Tibial artery (tissue), 4 donors: Measurements from ENCODE around the gene SYNJ2.
A peak's percentile ranks its signal among the peaks of the same experiment; 100 is the strongest.

Experiments used
- DNase-seq, 2 donors: peaks; one replicate each; pipeline ENCODE4 v3.0.0-alpha.2; 2019
- H3K27ac ChIP-seq, 2 donors: fragments of 200-600 bp; sonication (generic) in 1 of 2; 1 replicate in 1 of 2; 2 replicates in 1 of 2; pipeline ENCODE4 v1.5.1; 2018 to 2019; ENCODE audit warnings: mild to moderate bottlenecking in 1 of 2
- H3K27me3 ChIP-seq, 2 donors: fragments of 200-600 bp; sonication (generic) in 1 of 2; one replicate each; pipeline versions ENCODE4 v1.5.1 to v1.6.0; 2016 to 2019
- H3K36me3 ChIP-seq, 3 donors: fragments of 200-600 bp; sonication (generic) in 2 of 3; one replicate each; pipeline ENCODE4 v1.5.1; 2016 to 2019; ENCODE audit warnings: mild to moderate bottlenecking in 2 of 3
- H3K4me1 ChIP-seq, 4 donors: fragments of 200-600 bp; sonication (generic) in 2 of 4; 1 replicate in 3 of 4; 2 replicates in 1 of 4; pipeline ENCODE4 v1.5.1; 2016 to 2019
- H3K4me3 ChIP-seq, 2 donors: fragments of 200-600 bp; sonication (generic) in 1 of 2; 1 replicate in 1 of 2; 2 replicates in 1 of 2; pipeline ENCODE4 v1.5.1; 2018 to 2019; ENCODE audit warnings: mild to moderate bottlenecking in 2 of 2
- H3K9me3 ChIP-seq, 3 donors: fragments of 200-600 bp; sonication (generic) in 1 of 3; one replicate each; pipeline ENCODE4 v1.5.1; 2016 to 2019
- intact Hi-C: fragments of 100-400 bp; cut with DNase I; formaldehyde crosslinking; loops from one replicate; pipeline ENCODE4 v1.15.0; 2023; ENCODE audit warnings: low total_unique reads
- TF ChIP-seq, protein P1 (sequence below), 2 experiments: fragments of 200-600 bp in 1 of 2; fragments of 450-650 bp in 1 of 2; IDR thresholded peaks; one replicate each; pipeline ENCODE4 v1.5.1; 2017 to 2019; ENCODE audit warnings: antibody characterized with exemption in 2 of 2, mild to moderate bottlenecking in 1 of 2, moderate library complexity in 1 of 2

SYNJ2 gene

DNA sequence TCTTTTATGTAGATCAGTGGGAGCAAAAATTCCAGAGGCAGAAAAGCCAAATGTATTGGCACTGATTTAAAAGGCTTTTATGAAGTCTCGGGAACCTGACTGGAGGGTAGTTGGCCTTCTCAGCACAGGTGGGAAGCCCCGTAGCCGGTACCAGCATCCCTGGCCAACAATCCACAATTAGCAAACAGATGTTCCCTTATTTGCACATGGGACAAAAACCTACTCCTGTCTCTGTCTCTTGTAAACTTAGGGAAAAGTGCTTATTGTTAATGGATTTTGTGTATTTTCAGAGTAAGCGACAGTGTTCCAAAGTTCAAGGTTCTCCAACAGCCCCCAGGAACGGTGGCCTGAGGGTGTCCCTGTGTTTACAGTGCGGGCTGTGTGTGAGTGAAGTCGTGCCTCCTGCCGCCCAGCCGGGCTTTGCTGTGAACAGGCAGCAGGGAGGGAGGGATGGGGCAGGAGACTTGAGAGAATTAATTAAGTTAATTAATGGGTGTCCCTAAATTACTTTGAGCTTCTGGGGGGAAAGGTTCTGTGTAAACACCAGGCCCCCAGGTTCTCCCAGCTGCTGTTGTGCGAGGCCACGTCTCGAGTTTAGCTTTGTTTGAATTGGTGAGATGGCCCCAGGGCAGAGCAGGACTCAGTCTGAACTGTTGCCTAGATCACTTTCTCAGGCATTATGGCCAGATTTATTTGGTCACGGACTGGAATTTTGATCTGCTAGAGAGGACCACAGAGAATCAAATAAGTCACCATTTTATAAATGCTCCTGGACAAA is 3.9 kb downstream of the SYNJ2 start:
- TF ChIP-seq, protein P1, sequence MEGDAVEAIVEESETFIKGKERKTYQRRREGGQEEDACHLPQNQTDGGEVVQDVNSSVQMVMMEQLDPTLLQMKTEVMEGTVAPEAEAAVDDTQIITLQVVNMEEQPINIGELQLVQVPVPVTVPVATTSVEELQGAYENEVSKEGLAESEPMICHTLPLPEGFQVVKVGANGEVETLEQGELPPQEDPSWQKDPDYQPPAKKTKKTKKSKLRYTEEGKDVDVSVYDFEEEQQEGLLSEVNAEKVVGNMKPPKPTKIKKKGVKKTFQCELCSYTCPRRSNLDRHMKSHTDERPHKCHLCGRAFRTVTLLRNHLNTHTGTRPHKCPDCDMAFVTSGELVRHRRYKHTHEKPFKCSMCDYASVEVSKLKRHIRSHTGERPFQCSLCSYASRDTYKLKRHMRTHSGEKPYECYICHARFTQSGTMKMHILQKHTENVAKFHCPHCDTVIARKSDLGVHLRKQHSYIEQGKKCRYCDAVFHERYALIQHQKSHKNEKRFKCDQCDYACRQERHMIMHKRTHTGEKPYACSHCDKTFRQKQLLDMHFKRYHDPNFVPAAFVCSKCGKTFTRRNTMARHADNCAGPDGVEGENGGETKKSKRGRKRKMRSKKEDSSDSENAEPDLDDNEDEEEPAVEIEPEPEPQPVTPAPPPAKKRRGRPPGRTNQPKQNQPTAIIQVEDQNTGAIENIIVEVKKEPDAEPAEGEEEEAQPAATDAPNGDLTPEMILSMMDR (IDR thresholded peaks at IDR 0.05) = no peak
- Histone ChIP-seq H3K4me3 (no peak overlapping the region), H3K4me1 (peaks cover 0 to 59% (median 33%) of the 10 kb centered on the region in 4 donors), H3K9me3 (no peaks in the 10 kb centered on the region), H3K27ac (peak overlapping the region in 1 of 2 donors; percentile 87), H3K36me3 (peaks cover 0 to 3% (median 0%) of the 10 kb centered on the region in 3 donors), H3K27me3 (no peaks in the 10 kb centered on the region)
- intact Hi-C loops = no loop called here
- DNase-seq = no peak

- peaks cover 0 to 48% (median 29%) of the 10 kb centered on the region in 4 donors for H3K4me1 ChIP-seq
- H3K4me3 ChIP-seq = no peak overlapping the region
- TF ChIP-seq, protein P1 (IDR thresholded peaks at IDR 0.05) = no peak
- intact Hi-C loops = no loop called here
- H3K27me3 ChIP-seq = no peaks in the 10 kb centered on the region
- peak overlapping the region; percentile 6 to 29 for H3K27ac ChIP-seq
- H3K9me3 ChIP-seq = no peaks in the 10 kb centered on the region
- no peak for DNase-seq
- H3K36me3 ChIP-seq = no peaks in the 10 kb centered on the region
These were observed 6.4 kb downstream of the SYNJ2 start for GRCh38 chr6:157987788-157988699.

DNA sequence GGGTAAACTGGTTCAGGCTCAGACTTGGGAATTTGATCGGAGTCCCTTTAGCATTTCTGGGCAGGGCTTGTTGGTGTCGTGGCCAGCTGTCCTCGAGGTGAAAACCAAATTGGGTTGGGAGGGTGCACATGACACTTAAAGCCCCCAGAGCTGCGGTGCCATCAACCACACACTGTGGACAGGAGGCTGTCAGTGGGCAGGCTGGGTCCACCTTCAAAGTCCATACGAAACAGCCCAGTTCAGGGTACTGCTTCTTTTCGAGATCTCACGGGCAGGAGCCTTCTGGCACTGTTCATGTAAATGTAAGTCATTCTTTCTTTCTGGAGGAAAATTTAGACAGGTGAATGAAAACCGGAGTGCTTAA is 7.0 kb downstream of the SYNJ2 start:
- H3K4me3 ChIP-seq = no peak overlapping the region
- no peaks in the 10 kb centered on the region for H3K27me3 ChIP-seq
- no peaks in the 10 kb centered on the region for H3K9me3 ChIP-seq
- H3K27ac ChIP-seq = peak overlapping the region; percentile 6 to 29
- no peak for DNase-seq
- no peaks in the 10 kb centered on the region for H3K36me3 ChIP-seq
- TF ChIP-seq, protein P1 (IDR thresholded peaks at IDR 0.05) = no peak
- peaks cover 0 to 48% (median 30%) of the 10 kb centered on the region in 4 donors for H3K4me1 ChIP-seq
- intact Hi-C loops = no loop called here

DNA sequence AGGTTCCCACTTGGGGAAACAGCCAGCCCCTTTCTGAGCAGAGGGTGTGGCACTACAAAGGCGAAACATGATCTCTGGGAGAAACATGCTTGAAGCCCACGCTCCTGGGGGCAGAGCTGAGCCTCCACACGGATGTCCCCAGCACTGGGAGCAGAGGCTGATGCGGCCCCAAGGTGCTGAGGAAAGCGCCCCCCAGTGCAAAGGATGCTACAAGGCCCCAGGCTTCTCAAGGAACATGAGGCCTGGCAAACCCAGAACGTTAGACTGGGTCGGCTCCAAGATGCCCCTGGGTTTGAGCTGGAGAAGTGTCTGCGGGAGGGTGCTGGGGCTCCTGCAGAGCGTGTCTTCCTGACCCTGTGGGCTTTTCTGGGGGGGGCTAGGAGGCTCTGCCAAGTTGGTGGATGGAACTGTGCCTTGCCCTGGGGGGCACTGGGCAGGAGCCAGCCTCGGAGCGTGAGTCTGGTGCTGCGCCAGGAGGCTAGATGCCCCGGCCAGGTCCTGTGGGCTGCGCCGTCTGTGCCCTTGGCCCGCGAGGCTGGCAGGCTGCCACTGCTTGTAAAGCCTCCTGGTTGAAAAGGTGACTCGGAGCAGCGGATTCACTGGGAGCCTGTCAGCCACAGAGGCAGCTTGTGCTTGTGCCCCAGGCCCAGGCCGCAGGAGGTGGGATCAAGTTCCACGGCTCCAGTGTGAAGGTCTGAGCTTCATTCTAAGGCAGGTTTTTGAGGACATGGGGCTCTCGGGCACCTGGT is 8.1 kb downstream of the SYNJ2 start:
- H3K9me3 ChIP-seq = no peaks in the 10 kb centered on the region
- H3K4me1 ChIP-seq = peaks cover 0 to 47% (median 29%) of the 10 kb centered on the region in 4 donors
- peak in 1 of 2 donors; percentile 85 for DNase-seq
- peak overlapping the region in 1 of 2 donors; percentile 23 for H3K4me3 ChIP-seq
- TF ChIP-seq, protein P1 (IDR thresholded peaks at IDR 0.05) = no peak
- intact Hi-C loops = no loop called here
- H3K27me3 ChIP-seq = no peaks in the 10 kb centered on the region
- peak overlapping the region; percentile 38 to 45 for H3K27ac ChIP-seq
- no peaks in the 10 kb centered on the region for H3K36me3 ChIP-seq

DNA sequence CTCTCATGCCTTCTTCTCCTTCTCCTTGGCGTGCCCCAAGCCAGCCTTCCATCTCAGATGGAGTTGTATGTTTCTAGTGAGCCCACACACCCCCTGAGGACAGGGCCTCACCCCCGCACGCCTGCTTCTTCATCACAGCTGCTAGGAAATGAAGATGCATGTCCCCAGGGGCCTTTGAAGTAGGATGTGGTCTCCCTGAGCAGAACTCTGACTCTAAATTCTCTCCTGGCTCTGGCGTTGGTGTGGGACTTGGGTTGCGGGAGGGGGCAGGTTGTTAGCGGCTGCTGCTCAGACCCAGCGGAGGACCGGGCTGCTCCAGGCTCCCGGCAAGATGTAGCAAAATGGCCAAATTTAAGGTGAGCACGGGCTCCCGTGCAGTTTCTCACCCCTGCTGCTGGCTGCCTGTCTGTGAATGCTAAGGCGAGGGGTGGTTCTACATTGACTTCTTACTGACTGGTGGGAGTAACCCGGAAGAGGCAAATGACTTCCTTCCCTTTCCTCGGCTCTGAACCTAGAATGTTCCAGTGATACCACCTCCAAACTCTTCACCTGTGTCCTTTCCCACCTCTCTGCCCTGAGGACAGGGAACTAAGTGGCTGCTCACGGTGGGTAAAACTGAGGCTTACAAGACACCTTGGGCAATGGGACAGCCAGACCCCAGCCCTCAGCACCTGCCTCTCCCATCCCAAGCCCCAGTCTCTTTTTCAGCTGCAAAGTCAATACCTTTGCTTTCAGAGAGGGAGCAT is 8.8 kb downstream of the SYNJ2 start:
- Histone ChIP-seq H3K27ac (peak overlapping the region; percentile 38 to 45), H3K36me3 (no peaks in the 10 kb centered on the region), H3K27me3 (no peaks in the 10 kb centered on the region), H3K4me3 (no peak overlapping the region), H3K9me3 (no peaks in the 10 kb centered on the region), H3K4me1 (peaks cover 0 to 44% (median 25%) of the 10 kb centered on the region in 4 donors)
- DNase-seq = peak in 1 of 2 donors; percentile 57
- TF ChIP-seq, protein P1 (IDR thresholded peaks at IDR 0.05) = no peak
- intact Hi-C loops = no loop called here
